Fibroblast of lung (primary cell): Measurements from ENCODE around the gene SCRG1. TPM values are rescaled to one million over a fixed set of nuclear protein-coding genes. Genes with fewer than 3 reads are reported as not detected.

ENCODE experiments used
- DNase-seq, 2 donors: peaks; one replicate each; pipeline versions ENCODE4 v3.0.0 to v3.0.0-alpha.2; 2010; ENCODE audit warnings: low read depth in 2 of 2
- H2AFZ ChIP-seq: 2 replicates; pipeline ENCODE4 v1.5.1; 2012; ENCODE audit warnings: low read length, control low read depth, inconsistent platforms
- H3K27ac ChIP-seq: 2 replicates; pipeline ENCODE4 v1.5.1; 2011; ENCODE audit warnings: low read length, control low read depth; ENCODE audit not compliant: insufficient read depth
- H3K27me3 ChIP-seq: 2 replicates; pipeline ENCODE4 v1.5.1; 2011; ENCODE audit warnings: mild to moderate bottlenecking, low read length; ENCODE audit not compliant: control insufficient read depth, insufficient read depth
- H3K36me3 ChIP-seq: 2 replicates; pipeline ENCODE4 v1.5.1; 2011; ENCODE audit warnings: low read length; ENCODE audit not compliant: control insufficient read depth, insufficient read depth
- H3K4me1 ChIP-seq: 2 replicates; pipeline ENCODE4 v1.5.1; 2011; ENCODE audit warnings: low read length; ENCODE audit not compliant: control insufficient read depth, insufficient read depth; ENCODE audit errors: extremely low read depth
- H3K4me2 ChIP-seq: 2 replicates; pipeline ENCODE4 v1.5.1; 2011; ENCODE audit warnings: low read length, control low read depth; ENCODE audit not compliant: insufficient read depth; ENCODE audit errors: extremely low read depth
- H3K4me3 ChIP-seq, 4 experiments: fragments of 200-600 bp in 1 of 4; sonication (generic) in 1 of 4; replicated peaks in 1 of 4; 2 replicates each; pipeline ENCODE4 v1.5.1; 2011 to 2016; ENCODE audit warnings: low read length in 4 of 4, low read depth in 3 of 4, mild to moderate bottlenecking in 3 of 4, control low read depth in 2 of 4, inconsistent platforms in 1 of 4, mixed read lengths in 1 of 4; ENCODE audit not compliant: insufficient read depth in 1 of 4; ENCODE audit errors: control extremely low read depth in 1 of 4
- H3K79me2 ChIP-seq: 2 replicates; pipeline ENCODE4 v1.5.1; 2012; ENCODE audit warnings: mild to moderate bottlenecking, low read length, inconsistent platforms; ENCODE audit not compliant: control insufficient read depth, insufficient read depth
- H3K9ac ChIP-seq: 2 replicates; pipeline ENCODE4 v1.5.1; 2011; ENCODE audit warnings: mild to moderate bottlenecking, low read length, control low read depth; ENCODE audit not compliant: insufficient read depth
- H3K9me3 ChIP-seq: 2 replicates; pipeline ENCODE4 v1.5.1; 2012; ENCODE audit warnings: low read depth, low read length; ENCODE audit not compliant: control insufficient read depth, insufficient read depth
- H4K20me1 ChIP-seq: 2 replicates; pipeline ENCODE4 v1.5.1; 2011; ENCODE audit warnings: low read length; ENCODE audit not compliant: control insufficient read depth, insufficient read depth; ENCODE audit errors: extremely low read depth
- CTCF ChIP-seq, 2 donors: IDR thresholded peaks in 1 of 2; conservative IDR thresholded peaks in 1 of 2; 1 replicate in 1 of 2; 2 replicates in 1 of 2; pipeline ENCODE4 v1.5.1; 2011 to 2012; ENCODE audit warnings: low read length in 2 of 2, control low read depth in 1 of 2, inconsistent platforms in 1 of 2, low read depth in 1 of 2, mild to moderate bottlenecking in 1 of 2
- EZH2 ChIP-seq: IDR thresholded peaks from 2 replicates; pipeline ENCODE4 v1.5.1; 2012; ENCODE audit warnings: low read length, control low read depth, mild to moderate bottlenecking; ENCODE audit errors: missing control alignments
- polyA plus RNA-seq, 2 donors: library from polyadenylated mRNA; depleted of rRNA in 1 of 2; stranded (reverse) in 1 of 2; unstranded in 1 of 2; fragments of >200 nt; gene quantifications; 2 replicates each; pipeline ENCODE4 v1.2.1, GENCODE V29; 2011 to 2012; ENCODE audit warnings: missing spikeins in 1 of 2
- total RNA-seq: library from RNA; depleted of rRNA; stranded (reverse); fragments of >200 nt; gene quantifications from 2 replicates; pipeline ENCODE4 v1.2.1, GENCODE V29; 2014

Gene SCRG1
- total and polyA plus RNA-seq, 2 donors (not counting 1 experiment from before 2014, with no cell fraction given): 0.17 to 0.39 TPM

- DNase-seq: peak; percentile 72 to 74
- Histone ChIP-seq H3K79me2 (peaks cover 38% of the 10 kb centered on the region), H3K9me3 (no peaks in the 10 kb centered on the region), H3K9ac (peak overlapping the region; percentile 48), H3K36me3 (peaks cover 1% of the 10 kb centered on the region), H3K4me3 (peak overlapping the region; percentile 93 to 97 (median 94)), H3K27me3 (no peaks in the 10 kb centered on the region), H3K4me2 (peak overlapping the region; percentile 88), H3K4me1 (peaks cover 2% of the 10 kb centered on the region), H3K27ac (peak overlapping the region; percentile 73), H4K20me1 (no peaks in the 10 kb centered on the region), H2AFZ (peak overlapping the region; percentile 33)
- TF ChIP-seq CTCF (conservative IDR thresholded peaks at IDR 0.05 in 1 of 2, IDR thresholded peaks at IDR 0.05 in 1 of 2; ENCODE audit: low read depth in 1 of 2, low read length in 2 of 2) (no peak), EZH2 (no peak)
These were observed 27.4 kb downstream of the SCRG1 start for GRCh38 chr4:173371292-173372192.

- Histone ChIP-seq H2AFZ (peak within 1 kb of the TSS; percentile 95), H3K27ac (peak within 1 kb of the TSS; percentile 93), H3K9ac (peak within 1 kb of the TSS; percentile 63), H4K20me1 (no peaks in the 10 kb centered on the region), H3K4me2 (peak within 1 kb of the TSS; percentile 92), H3K4me1 (peaks cover 2% of the 10 kb centered on the region), H3K27me3 (no peaks in the 10 kb centered on the region), H3K4me3 (peak within 1 kb of the TSS; percentile 93 to 97 (median 94)), H3K9me3 (no peaks in the 10 kb centered on the region), H3K79me2 (peaks cover 36% of the 10 kb centered on the region), H3K36me3 (peaks cover 1% of the 10 kb centered on the region)
- peak; percentile 97 to 99 for DNase-seq
- TF ChIP-seq EZH2 (no peak), CTCF (conservative IDR thresholded peaks at IDR 0.05 in 1 of 2, IDR thresholded peaks at IDR 0.05 in 1 of 2; ENCODE audit: low read depth in 1 of 2, low read length in 2 of 2) (no peak)
These were observed 28.2 kb downstream of the SCRG1 start, which contains the start of gene SAP30 for GRCh38 chr4:173370477-173371291. Gene SAP30 (plus strand): TSS chr4:173370954. CDS start chr4:173371183, 229 bp downstream.

- Histone ChIP-seq H3K4me3 (peak overlapping the region; percentile 87 to 93 (median 88)), H3K9me3 (no peaks in the 10 kb centered on the region), H3K36me3 (no peaks in the 10 kb centered on the region), H3K4me1 (peaks cover 2% of the 10 kb centered on the region), H3K79me2 (peaks cover 34% of the 10 kb centered on the region), H3K27me3 (no peaks in the 10 kb centered on the region), H2AFZ (peak overlapping the region; percentile 95), H3K9ac (peak overlapping the region; percentile 63), H3K27ac (peak overlapping the region; percentile 93), H3K4me2 (peak overlapping the region; percentile 92), H4K20me1 (no peaks in the 10 kb centered on the region)
- DNase-seq: no peak
- no peak for TF ChIP-seq CTCF (conservative IDR thresholded peaks at IDR 0.05 in 1 of 2, IDR thresholded peaks at IDR 0.05 in 1 of 2; ENCODE audit: low read depth in 1 of 2, low read length in 2 of 2)
- no peak for TF ChIP-seq EZH2
These were observed 28.8 kb downstream of the SCRG1 start for GRCh38 chr4:173370130-173370476.
